Tibial nerve (tissue), 4 donors: Measurements from ENCODE around the gene NT5M.

Experiments used
- CTCF ChIP-seq, 5 experiments: fragments of 200-600 bp in 3 of 5; fragments of 450-650 bp in 2 of 5; sonication (generic) in 3 of 5; IDR thresholded peaks; one replicate each; pipeline ENCODE4 v1.5.1; 2016 to 2019; ENCODE audit warnings: antibody characterized with exemption in 5 of 5, mild to moderate bottlenecking in 3 of 5, moderate library complexity in 2 of 5
- EP300 ChIP-seq, 2 donors: sonication (generic); formaldehyde crosslinking; IDR thresholded peaks; one replicate each; pipeline ENCODE4 v1.6.1; 2017; ENCODE audit warnings: antibody characterized with exemption in 2 of 2, mild to moderate bottlenecking in 1 of 2
- POLR2A ChIP-seq, 2 donors: fragments of 450-650 bp; IDR thresholded peaks; one replicate each; pipeline ENCODE4 v1.6.1; 2017; ENCODE audit warnings: antibody characterized with exemption in 2 of 2, mild to moderate bottlenecking in 2 of 2, moderate library complexity in 2 of 2

GRCh38 chr17:17303847-17304490 lies 796 bp downstream of the NT5M start:
- no peak for TF ChIP-seq CTCF (IDR thresholded peaks at IDR 0.05)
- no peak for TF ChIP-seq EP300 (IDR thresholded peaks at IDR 0.05)
- TF ChIP-seq POLR2A (IDR thresholded peaks at IDR 0.05): no peak
